GM19240 (cell line): Measurements from ENCODE around the gene NTRK3.

Experiments used
- DNase-seq: peaks from one replicate; pipeline ENCODE4 v3.0.0; 2011; ENCODE audit warnings: low spot score; ENCODE audit not compliant: insufficient read length

Gene NTRK3

GRCh38 chr15:87901926-87902690, 354.4 kb downstream of the NTRK3 start:
- DNase-seq, result no peak

GRCh38 chr15:87901008-87901407, 355.5 kb downstream of the NTRK3 start:
- DNase-seq, result no peak

GRCh38 chr15:87896936-87897335, 359.6 kb downstream of the NTRK3 start:
- no peak for DNase-seq

- no peak for DNase-seq
These were observed 369.4 kb downstream of the NTRK3 start for GRCh38 chr15:87887177-87887576.

- DNase-seq, result no peak
These were observed 375.5 kb downstream of the NTRK3 start for GRCh38 chr15:87881026-87881425.

GRCh38 chr15:87877822-87878542, 378.6 kb downstream of the NTRK3 start:
- no peak for DNase-seq

- DNase-seq, result no peak
These were observed 379.3 kb downstream of the NTRK3 start for GRCh38 chr15:87877114-87877810.

- DNase-seq, result no peak
These were observed 381.4 kb downstream of the NTRK3 start for GRCh38 chr15:87874896-87875711.

GRCh38 chr15:87873516-87873915, 383.0 kb downstream of the NTRK3 start:
- no peak for DNase-seq

GRCh38 chr15:87871731-87872320, 384.7 kb downstream of the NTRK3 start:
- no peak for DNase-seq

- DNase-seq, result no peak
These were observed 385.3 kb downstream of the NTRK3 start for GRCh38 chr15:87871258-87871681.

- no peak for DNase-seq
These were observed 389.6 kb downstream of the NTRK3 start for GRCh38 chr15:87866961-87867360.

GRCh38 chr15:87863152-87863551, 393.4 kb downstream of the NTRK3 start:
- DNase-seq, result no peak

GRCh38 chr15:87860743-87861142, 395.8 kb downstream of the NTRK3 start:
- no peak for DNase-seq

GRCh38 chr15:87858651-87859050, 397.9 kb downstream of the NTRK3 start:
- DNase-seq, result no peak

- no peak for DNase-seq
These were observed 405.0 kb downstream of the NTRK3 start for GRCh38 chr15:87851497-87851896.

GRCh38 chr15:87850916-87851315, 405.6 kb downstream of the NTRK3 start:
- DNase-seq, result no peak

- DNase-seq, result no peak
These were observed 407.4 kb downstream of the NTRK3 start for GRCh38 chr15:87849181-87849580.

GRCh38 chr15:87848012-87848411, 408.5 kb downstream of the NTRK3 start:
- no peak for DNase-seq

GRCh38 chr15:87846746-87847145, 409.8 kb downstream of the NTRK3 start:
- DNase-seq, result no peak

GRCh38 chr15:87843312-87843711, 413.2 kb downstream of the NTRK3 start:
- no peak for DNase-seq
